ENCODE data around the gene ZNF423.
"Not testable (repeated sequence)": the region's sequence is repeated elsewhere in the genome, so short reads cannot be mapped to it uniquely, and the experiment has no call there.

ZNF423 gene

GRCh38 chr16:49510141-49510540 lies 345.8 kb downstream of the ZNF423 start:
- DNase-seq (ENCODE audit: low spot score) = no peak

GRCh38 chr16:49506058-49507013 lies 349.6 kb downstream of the ZNF423 start:
- DNase-seq (ENCODE audit: low spot score) = not testable (repeated sequence)

GRCh38 chr16:49505556-49505955 lies 350.4 kb downstream of the ZNF423 start:
- DNase-seq (ENCODE audit: low spot score) = no peak

GRCh38 chr16:49504626-49505025 lies 351.3 kb downstream of the ZNF423 start:
- no peak for DNase-seq (ENCODE audit: low spot score)

GRCh38 chr16:49504023-49504364 lies 351.9 kb downstream of the ZNF423 start:
- no peak for DNase-seq (ENCODE audit: low spot score)

GRCh38 chr16:49503256-49504022 lies 352.5 kb downstream of the ZNF423 start:
- DNase-seq (ENCODE audit: low spot score) = no peak

GRCh38 chr16:49502136-49502881 lies 353.6 kb downstream of the ZNF423 start:
- DNase-seq (ENCODE audit: low spot score) = no peak

GRCh38 chr16:49499869-49500610 lies 355.9 kb downstream of the ZNF423 start:
- DNase-seq (ENCODE audit: low spot score) = no peak

GRCh38 chr16:49499414-49499785 lies 356.5 kb downstream of the ZNF423 start:
- DNase-seq (ENCODE audit: low spot score) = no peak

- DNase-seq (ENCODE audit: low spot score) = no peak
These were observed 357.1 kb downstream of the ZNF423 start for GRCh38 chr16:49498666-49499413.

GRCh38 chr16:49498264-49498663 lies 357.6 kb downstream of the ZNF423 start:
- no peak for DNase-seq (ENCODE audit: low spot score)

- DNase-seq (ENCODE audit: low spot score) = no peak
These were observed 358.4 kb downstream of the ZNF423 start for GRCh38 chr16:49497466-49497865.

GRCh38 chr16:49496656-49497055 lies 359.3 kb downstream of the ZNF423 start:
- DNase-seq (ENCODE audit: low spot score) = no peak

GRCh38 chr16:49495596-49496355 lies 360.1 kb downstream of the ZNF423 start:
- DNase-seq (ENCODE audit: low spot score) = no peak

- DNase-seq (ENCODE audit: low spot score) = no peak
These were observed 360.9 kb downstream of the ZNF423 start for GRCh38 chr16:49494891-49495566.

- no peak for DNase-seq (ENCODE audit: low spot score)
These were observed 361.4 kb downstream of the ZNF423 start for GRCh38 chr16:49494474-49494873.

GRCh38 chr16:49493836-49494235 lies 362.1 kb downstream of the ZNF423 start:
- DNase-seq (ENCODE audit: low spot score) = no peak

GRCh38 chr16:49492896-49493626 lies 362.9 kb downstream of the ZNF423 start:
- no peak for DNase-seq (ENCODE audit: low spot score)
